ENCODE results near the gene DLX3.

Gene DLX3

DNA sequence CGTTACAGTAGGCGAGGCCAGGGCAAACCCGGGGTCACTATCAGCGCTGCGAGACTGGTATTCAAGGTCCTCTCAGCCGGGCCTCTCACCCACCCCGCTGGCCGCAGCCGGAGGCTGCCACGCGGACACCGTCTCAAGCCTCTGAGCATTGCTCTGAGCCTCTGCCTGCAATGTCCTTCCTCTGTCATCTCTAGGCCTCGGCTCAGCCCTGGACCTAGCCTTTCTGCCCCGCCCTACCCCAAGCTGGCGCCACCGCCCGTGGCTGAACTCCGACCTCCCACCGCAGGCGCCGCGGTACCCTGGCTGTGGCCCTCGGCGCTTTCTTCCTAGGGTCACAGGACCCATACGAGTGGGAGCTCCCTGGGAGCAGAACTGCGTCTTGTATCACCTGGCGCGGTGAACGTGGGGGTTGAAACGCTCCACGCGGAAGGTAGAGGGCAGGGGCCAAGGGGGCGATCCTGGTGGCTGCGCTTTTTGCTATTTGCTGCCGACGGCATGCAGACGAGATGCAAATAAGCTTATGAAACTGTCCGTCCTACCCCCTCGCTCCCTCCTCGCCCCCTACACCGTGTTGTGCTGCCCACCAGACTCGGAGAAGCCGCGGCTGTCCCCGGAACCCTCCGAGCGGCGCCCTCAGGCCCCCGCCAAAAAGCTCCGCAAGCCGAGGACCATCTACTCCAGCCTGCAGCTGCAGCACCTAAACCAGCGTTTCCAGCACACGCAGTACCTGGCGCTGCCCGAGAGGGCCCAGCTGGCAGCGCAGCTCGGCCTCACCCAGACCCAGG lies 22.3 kb downstream of the DLX3 start:
- DNase-seq (ENCODE audit: low spot score), result no peak

DNA sequence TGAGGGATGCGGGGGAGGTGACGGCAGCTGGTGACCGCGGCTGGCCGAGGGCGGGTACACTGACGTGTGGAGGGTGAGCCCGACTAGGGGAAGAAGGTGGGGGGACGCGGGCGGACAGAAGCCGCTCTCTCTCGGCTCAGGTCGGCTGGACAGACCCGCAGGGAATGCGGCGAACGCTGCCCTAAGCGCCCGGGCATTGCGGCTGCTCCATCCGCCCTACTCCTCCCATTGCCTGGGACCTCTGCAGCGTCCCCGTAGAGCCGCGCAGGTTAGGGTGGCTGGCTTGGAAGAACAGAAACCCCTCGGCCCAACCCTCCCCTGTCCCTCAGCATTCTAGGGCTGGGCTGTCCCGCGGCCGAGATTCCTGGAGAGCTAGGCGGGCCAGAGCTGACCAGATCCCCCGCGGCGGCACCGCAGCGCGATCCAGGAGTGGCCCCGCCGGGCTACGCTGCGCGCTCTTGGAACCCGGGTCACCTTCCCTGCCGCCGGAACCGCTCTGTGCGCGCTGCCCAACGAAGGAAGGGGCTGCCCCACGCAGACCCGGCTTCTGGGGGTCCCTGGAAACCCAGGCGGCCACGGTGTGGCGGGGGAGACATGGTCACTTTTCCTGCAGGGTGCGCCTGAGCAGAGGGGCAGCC lies 23.1 kb downstream of the DLX3 start:
- no peak for DNase-seq (ENCODE audit: low spot score)

DNA sequence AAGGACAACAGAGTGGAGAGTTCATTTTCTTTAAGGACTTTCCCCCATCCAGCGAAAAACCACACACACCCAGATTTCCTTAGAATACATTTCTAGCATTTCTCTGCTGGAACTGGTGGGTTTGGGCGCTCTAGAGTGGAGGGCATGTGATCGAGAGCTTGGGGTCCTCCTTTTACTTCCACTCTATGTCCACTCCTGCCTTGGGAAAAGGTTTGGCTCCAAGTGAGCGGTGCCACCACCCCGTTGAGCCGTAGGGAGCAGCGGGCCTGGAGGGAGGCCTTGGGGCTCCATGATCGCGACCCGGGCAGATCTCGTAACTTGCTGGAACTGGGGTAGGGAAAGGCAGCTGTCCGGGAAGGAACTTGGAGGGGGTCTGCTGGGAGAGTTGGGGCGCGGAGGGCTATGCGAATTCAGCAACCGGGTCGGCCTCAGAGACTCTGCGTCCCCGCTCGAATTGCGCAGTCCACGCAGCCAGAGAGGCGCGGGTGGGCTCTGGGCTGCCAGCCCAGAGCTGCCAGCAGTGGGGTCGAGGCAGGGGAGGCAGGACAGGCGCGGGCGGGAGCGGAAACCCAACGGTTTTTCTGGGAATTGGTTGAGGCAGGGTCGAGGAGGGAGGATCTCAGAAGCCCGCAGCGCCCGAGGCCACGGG lies 23.7 kb downstream of the DLX3 start:
- no peak for DNase-seq (ENCODE audit: low spot score)

DNA sequence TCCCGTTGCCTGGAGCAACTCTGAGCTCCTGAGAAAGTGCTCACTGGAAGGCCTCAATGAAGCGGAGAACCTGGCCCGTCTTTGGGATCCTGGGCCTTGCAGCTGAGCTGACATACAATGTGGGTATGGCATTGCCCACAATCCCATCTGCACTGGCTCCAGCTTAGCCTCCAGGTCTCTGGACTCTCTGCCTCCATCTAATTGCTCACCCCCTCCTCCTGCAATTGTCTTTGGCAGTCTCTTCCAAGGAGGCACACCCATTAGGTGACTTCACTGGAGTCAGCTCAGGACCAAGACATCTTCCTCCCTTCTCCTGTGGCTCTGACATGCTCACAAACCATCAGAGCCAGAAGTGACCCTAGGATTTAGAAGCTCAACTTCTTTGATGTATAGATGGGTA lies 24.5 kb downstream of the DLX3 start:
- DNase-seq (ENCODE audit: low spot score), result no peak

DNA sequence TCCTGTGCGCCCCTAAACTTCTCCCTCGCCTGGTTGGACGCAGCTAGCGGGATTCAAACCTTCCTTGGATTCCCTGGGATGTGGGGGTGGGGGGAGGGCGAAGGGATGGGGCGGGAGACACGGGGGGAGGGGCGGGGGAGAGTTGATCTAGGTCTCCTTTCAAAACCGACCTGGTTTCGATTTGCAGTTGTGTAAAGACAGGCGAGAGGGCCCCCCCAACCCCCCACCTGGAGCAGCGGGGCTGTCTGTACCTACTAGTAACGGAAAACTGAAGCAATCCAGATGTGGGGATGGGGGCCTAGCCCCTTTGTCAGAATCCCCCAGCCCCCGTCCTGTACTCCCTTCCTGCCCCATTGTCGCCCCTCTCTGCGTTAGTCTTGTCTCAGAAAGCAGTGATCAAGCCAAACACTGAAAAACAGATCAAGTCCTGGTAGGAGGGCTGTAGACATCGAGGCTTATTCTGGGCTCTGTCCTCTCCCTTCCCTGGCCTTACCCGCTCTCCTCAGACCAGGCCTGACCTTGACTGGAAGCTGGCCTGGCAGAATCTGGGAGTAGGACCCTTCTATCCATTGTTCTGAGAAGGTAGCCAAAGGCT lies 25.1 kb downstream of the DLX3 start:
- no peak for DNase-seq (ENCODE audit: low spot score)

DNA sequence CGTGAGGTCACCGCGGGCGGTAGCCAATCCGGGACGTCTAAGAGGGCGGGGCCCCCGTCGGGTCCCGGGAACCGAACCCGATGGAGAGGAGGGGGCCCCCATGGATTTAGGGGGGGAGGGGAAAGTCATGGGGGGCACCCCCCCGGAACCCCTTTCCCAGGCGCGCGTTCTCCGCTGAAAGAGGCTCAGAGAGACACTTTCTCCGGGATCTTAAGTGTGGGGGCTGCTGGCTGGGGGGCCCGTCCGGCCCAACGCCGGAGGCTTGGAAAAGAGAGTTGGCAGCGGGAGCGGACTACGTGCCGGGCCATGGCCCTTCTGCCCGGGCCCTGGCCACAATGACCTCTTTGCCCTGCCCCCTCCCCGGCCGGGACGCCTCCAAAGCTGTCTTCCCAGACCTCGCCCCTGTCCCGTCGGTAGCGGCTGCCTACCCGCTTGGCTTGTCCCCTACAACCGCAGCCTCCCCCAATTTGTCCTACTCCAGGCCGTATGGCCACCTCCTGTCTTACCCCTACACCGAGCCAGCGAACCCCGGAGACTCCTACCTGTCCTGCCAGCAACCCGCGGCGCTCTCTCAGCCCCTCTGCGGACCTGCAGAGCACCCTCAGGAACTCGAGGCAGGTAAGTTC lies 25.8 kb downstream of the DLX3 start, which contains the start of gene DLX4:
Gene DLX4, plus strand, starts transcription at position 57 of the 626 bp plus-strand sequence. Its CDS starts 279 bp downstream, at position 336.
- DNase-seq (ENCODE audit: low spot score), result no peak

DNA sequence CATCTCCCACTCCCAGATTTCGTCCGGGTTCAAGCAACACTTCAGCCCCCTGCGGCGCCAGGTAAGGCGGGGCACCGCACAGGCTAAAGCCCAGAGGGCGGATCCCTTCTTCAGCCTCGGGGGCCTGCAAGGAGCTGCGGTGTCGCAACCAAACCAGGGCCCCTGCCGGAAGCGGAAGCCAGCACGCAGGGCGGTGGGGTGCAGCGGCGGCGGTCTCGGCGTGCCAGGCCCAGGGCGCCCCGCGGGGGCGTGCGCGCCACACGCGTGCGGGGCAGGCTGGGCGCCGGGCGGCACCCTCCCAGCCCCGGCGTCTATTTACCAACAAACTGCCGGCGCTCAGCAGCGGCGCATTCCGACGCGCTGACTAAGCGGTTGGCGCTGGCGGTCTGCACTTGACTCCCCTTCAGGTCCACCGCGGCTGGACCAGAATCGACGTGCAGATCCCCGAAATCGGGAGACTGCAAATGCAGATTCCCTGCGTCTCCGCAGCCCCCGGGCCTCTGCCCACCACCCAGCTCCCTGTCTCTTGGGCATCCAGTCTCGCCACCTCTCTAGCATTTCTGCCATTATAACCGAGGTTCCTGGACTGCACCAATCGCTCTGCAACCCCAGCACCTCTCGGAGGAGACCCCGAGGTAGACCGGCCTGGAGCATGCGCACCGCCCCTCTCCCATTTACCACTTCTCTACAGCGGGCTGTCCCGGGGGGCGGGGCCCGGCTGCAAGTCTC lies 26.5 kb downstream of the DLX3 start:
- peak; percentile 80 for DNase-seq (ENCODE audit: low spot score)

DNA sequence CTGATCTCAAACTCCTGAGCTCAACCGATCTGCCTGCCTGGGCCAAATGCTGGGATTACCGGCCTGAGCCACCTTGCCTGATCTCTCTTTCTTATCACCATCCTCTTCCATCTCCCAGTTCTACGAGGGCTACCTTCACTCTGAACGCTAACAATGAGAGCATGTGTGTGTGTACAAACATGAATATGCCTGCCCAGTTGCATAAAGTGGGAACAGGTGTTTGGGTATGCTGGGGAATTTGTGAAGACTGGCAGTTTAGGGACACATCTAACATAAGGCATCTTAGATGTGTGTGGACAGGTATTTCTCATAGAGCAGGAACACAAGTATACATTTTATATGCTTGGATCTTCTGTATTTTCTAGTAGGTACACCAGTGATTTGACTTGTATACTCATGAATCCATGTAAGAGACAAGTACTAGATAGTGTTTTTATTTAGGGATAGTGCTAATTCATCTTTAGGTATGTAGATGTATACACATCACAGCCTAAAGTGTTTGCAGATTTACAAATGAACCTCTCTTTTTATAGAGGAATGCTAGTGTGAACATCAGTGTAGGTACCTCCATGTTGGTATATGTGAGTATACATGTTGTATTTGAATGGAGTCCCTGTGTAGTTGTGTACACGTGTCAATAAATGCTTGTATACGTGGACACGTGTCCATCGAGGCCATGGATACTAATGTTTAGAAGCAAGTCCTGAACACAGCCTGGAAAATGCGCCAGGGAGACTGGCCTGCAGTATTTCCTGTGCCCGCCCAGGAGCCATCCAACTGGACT lies 27.2 kb downstream of the DLX3 start:
- no peak for DNase-seq (ENCODE audit: low spot score)

DNA sequence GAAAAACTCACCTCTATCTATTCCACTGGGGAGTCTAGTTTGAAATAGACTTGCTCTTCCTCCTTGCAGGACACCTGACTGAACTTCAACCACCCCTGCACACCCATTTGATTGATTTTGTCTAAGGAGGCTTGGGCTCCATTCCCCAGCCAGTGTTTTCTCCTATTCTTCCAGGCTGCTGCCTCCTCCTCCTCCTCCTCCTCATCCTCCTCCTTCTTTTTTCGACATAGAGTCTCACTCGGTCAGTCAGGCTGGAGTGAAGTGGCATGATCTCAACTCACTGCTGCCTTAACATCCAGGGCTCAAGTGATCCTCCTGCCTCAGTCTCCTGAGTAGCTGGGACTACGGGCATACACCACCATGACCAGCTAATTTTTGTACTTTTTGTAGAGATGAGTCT lies 27.8 kb downstream of the DLX3 start:
- no peak for DNase-seq (ENCODE audit: low spot score)

DNA sequence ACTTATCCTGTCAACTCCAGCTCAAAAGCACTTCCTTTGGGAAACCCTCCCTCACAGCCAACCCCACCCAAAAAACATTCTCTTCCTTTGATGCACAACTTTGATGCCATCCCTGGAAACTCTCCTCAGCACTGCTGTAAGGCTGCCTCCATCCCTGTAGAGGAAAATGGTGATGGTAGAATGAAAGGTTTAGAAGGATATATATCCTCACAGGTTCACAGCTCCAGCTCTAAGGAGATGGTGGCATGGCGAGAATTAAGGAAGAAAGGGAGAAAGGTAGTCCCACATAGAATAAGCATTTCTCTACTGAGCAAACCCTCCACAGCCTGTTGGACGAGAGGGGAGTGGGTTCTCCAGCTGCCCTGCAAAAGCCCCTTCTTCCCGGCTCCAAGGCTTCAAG lies 28.3 kb downstream of the DLX3 start:
- DNase-seq (ENCODE audit: low spot score), result no peak

DNA sequence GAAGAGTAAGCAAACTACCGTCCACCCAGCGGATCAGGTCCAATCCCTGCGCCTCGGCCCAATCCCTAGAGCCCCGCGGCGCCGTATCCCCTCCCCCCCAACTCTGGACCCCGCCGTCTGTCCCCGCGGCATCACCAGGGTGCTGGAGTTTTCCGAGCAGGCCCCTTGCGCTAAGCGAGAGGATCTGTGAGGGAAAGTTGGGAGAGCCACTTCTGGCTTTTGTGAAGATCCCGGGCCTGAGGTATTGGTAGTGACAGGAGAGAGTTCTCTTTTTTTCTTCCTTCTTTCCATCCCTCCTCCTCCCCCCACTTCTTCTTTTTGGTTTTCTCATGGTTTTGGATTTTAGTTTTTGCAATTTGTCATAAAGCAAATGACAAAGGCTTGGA lies 29.5 kb downstream of the DLX3 start:
- no peak for DNase-seq (ENCODE audit: low spot score)

DNA sequence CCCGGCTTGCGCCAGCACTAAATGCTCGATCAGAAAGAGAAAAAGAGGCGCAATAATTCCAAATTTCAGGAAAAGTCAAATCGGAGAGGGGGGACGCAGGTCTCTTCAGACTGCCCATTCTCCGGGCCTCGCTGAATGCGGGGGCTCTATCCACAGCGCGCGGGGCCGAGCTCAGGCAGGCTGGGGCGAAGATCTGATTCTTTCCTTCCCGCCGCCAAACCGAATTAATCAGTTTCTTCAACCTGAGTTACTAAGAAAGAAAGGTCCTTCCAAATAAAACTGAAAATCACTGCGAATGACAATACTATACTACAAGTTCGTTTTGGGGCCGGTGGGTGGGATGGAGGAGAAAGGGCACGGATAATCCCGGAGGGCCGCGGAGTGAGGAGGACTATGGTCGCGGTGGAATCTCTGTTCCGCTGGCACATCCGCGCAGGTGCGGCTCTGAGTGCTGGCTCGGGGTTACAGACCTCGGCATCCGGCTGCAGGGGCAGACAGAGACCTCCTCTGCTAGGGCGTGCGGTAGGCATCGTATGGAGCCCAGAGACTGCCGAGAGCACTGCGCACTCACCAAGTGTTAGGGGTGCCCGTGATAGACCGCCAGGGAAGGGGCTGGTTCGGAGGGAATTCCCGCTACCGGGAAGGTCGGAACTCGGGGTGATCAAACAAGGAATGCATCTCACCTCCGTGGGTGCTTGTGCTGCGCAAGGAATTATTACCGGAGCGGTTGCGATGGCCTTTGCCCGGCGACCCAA lies 30.1 kb downstream of the DLX3 start:
- no peak for DNase-seq (ENCODE audit: low spot score)

DNA sequence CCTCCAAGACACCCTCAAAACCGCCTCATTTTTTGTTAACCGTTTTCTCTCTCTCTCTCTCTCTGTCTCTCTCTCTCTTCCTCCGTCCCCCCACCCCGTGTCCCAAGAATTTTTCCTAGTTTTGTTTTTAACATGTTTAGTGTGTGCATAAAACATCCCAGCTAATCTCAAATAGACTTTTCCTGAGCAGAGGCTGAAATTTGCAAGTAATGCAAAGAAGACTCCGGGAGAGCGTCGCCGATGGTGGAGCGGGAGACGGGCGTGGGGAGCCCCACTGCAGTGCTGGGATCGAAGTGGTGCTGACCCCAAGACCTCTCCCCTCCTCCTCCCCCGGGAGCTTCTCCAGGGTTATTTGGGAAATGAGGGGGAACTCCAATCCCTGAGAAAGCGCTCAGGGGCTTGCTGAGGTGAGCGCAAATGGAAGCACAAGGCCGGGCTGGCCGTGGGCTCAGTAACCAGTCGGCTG lies 30.7 kb downstream of the DLX3 start:
- no peak for DNase-seq (ENCODE audit: low spot score)

DNA sequence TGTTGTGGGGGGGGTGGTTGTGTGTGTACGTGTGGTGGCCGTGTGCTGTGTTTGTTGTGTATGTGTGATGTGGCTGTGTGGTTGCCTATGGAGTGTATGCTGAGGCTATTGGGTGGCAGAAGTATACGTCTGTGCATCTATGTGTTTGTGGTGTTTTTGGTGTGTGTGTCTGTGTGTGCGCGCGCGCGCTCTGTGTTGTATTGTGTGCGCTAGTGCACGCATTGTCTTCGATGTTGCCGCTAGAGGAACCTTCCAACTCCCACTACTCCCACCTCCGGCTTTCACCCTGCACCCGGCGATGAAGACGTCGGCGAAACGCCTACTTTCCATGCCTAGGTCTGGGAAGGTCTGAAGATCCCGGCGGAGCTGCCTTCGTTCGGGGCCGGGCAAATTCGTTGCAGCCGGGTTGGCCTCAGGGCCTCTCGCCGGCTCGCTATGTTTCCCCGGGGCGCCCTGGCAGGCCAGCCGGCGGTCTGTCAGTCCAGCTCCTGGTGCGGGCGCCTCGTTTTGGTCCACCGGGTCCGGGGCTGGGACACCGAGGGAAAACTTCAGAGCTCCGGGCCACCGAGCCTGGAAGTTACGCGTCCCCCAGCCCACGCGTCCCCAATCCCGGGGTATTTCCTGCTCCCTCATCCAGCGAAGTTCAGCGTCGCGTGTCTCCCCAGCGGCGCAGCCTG lies 31.3 kb downstream of the DLX3 start:
- no peak for DNase-seq (ENCODE audit: low spot score)

DNA sequence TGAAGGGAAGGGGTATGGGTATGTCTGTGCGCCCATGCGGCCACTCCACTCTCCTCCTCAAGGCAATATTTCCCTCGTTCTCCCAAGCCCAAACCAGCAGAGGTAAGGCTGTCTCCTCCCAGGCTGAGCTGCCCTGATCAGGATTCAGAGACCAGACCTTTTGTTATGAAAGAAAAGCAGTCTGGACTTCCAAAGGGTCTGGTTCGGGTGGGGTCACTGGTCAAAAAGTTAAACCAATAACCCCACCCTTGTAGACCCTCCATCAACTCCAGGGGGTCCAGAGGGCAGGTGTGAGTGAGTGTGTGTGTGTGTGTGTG lies 31.8 kb downstream of the DLX3 start:
- DNase-seq (ENCODE audit: low spot score), result no peak

DNA sequence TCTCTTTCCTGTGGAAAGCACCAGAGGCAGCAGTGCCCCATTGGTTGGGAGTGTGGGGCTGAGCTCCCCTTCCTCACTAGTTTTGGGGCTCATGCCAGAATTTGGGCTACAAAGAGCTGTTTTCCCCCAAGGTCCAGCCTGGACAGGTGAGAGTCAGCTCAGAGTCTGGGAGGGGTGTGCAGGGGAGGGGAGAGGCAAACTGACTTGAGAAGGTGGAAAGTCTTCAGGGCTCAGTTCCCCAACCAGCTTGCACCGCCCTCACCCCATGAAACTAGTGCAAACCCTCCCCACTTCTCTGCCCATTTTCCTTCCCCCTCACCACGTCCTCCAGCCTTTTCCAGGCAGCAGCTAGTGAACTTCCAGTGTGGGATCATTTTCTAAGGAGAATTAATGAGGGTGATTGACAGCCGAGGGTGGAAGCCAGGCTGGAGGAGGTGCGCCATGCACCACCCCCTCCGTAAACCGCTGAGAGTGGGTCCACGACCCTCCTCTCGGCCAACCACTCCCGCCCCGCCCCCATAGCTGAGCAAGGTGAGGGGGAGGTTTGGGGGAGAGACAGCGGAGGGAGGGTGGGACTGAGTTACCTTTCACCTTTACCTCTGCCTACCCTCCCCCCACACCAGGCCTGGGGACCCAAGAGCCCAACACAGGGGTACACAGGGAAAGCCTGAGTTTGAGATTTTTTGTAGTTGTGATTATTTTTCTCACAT lies 32.3 kb downstream of the DLX3 start:
- no peak for DNase-seq (ENCODE audit: low spot score)

DNA sequence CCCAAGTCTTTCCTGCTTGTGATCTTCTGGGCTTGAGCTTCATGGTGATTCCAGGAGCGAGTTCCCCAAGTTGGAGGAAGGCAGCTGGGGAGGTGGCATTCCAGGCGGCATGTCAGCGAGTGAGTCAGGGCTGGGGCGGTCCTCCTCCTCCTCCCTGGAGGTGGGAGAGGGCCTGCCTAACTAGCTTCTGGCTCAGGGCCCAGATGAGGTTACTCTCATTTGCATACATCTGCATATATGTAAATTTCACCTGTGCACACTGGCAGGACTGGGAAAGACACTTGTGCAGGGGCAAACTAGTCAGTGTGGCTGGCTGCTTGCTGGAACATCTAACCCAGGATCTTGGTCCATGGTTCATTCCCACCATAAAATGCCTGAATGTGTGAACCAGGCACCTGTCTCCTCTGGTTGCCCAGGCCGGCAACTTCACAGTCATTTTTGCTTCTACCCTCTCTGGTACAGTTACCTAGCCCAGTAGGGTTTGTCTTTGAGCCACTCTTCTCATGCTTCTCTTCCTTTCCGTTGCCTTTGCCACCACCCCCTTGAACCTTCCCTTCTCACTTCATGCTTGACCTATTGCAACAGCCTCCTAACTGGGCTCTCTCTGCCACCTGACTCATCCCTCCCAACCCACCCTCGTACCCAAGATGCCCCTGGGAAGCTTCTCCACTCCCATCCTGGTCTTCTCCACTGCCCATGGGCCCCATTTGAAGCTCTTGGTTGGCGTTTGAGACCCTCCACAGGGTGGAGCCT lies 35.7 kb downstream of the DLX3 start:
- DNase-seq (ENCODE audit: low spot score), result no peak

DNA sequence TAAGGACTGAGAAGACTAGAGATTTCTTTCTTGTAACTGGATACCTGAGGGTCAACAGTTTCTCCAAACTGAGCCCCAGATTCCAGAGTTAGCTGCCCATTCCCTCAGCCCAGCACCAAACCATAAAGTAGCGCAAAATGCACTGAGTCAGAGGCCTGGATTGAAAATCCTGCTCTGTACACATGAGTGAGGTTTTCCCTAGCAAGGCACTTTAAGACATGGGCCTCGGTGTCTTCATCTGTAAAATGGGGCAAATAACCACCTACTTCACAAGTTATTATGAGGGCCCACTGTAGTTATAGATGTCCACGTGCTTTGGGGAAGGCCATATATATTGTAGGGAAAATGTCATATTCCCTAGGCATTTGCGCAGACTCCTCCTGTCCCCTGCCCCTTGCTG lies 36.3 kb downstream of the DLX3 start:
- DNase-seq (ENCODE audit: low spot score), result no peak
